NCI-H1105 treated with DMSO at 0.1 percent for 48 hours (cell line): ENCODE measurements around the gene RAB44.

Experiments used
- DNase-seq: peaks from one replicate; lab custom pipeline; 2025; lab: John Stamatoyannopoulos, UW

Gene RAB44

DNA sequence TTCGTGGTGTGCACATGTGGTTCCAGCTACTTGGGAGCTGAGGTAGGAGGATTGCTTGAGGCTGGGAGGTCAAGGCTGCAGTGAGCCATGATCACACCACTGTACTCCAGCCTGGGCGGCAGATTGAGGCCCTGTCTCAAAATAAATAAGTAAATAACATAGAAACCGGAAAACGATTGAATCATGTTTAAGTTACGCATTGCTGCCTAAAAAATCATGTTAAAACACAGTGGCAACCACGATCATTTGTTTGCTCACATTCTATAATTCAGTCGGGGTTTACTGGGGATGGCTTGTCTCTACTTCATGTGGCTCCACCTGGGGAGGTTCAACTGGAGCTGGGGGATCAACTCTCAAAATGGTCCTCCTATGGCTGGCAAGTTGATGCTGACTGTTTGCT, 27.4 kb upstream of the RAB44 start:
- DNase-seq = no peak

- DNase-seq = no peak
These were observed 25.8 kb upstream of the RAB44 start for GRCh38 chr6:36671687-36672375.

DNA sequence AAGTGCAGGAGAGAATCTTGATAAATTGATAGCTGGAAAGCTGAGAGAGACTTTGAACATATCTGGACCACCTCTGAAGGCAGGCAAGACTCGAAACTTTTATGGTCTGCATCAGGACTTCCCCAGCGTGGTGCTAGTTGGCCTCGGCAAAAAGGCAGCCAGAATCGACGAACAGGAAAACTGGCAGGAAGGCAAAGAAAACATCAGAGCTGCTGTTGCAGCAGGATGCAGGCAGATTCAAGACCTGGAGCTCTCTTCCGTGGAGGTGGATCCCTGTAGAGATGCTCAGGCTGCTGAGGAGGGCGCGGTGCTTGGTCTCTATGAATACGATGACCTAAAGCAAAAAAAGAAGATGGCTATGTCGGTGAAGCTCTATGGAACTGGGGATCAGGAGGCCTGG, 23.7 kb upstream of the RAB44 start:
- DNase-seq = no peak

DNA sequence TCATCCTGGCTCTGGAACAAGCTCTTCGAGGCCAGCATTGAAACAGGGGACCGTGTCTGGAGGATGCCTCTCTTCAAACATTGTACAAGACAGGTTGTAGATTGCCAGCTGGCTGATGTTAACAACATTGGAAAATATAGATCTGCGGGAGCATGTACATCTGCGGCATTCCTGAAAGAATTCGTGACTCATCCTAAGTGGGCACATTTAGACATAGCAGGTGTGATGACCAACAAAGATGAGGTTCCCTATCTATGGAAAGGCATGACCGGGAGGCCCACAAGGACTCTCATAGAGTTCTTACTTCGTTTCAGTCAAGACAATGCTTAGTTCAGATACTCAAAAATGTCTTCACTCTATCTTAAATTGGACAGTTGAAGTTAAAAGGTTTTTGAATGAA, 22.7 kb upstream of the RAB44 start:
- DNase-seq = no peak

- peak; percentile 48 for DNase-seq
These were observed 21.2 kb upstream of the RAB44 start for GRCh38 chr6:36676141-36677058.

GRCh38 chr6:36677059-36677749, 20.4 kb upstream of the RAB44 start:
- DNase-seq = peak; percentile 59

- DNase-seq = no peak
These were observed 19.7 kb upstream of the RAB44 start for GRCh38 chr6:36677753-36678487.

DNA sequence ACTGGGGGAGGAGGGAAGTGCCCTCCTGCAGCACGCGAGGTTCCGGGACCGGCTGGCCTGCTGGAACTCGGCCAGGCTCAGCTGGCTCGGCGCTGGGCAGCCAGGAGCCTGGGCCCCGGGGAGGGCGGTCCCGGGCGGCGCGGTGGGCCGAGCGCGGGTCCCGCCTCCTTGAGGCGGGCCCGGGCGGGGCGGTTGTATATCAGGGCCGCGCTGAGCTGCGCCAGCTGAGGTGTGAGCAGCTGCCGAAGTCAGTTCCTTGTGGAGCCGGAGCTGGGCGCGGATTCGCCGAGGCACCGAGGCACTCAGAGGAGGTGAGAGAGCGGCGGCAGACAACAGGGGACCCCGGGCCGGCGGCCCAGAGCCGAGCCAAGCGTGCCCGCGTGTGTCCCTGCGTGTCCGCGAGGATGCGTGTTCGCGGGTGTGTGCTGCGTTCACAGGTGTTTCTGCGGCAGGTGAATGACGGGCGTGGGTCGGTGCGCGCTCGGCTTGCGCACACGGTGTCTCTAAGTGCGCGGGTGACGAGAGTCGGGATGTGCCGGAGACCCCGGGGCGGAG, 19.1 kb upstream of the RAB44 start, which contains the start of gene CDKN1A:
Gene CDKN1A, plus strand, starts transcription at position 227 of the 555 bp plus-strand sequence. CDS start 5,388 bp downstream, outside the sequence.
- peak; percentile 90 for DNase-seq

DNA sequence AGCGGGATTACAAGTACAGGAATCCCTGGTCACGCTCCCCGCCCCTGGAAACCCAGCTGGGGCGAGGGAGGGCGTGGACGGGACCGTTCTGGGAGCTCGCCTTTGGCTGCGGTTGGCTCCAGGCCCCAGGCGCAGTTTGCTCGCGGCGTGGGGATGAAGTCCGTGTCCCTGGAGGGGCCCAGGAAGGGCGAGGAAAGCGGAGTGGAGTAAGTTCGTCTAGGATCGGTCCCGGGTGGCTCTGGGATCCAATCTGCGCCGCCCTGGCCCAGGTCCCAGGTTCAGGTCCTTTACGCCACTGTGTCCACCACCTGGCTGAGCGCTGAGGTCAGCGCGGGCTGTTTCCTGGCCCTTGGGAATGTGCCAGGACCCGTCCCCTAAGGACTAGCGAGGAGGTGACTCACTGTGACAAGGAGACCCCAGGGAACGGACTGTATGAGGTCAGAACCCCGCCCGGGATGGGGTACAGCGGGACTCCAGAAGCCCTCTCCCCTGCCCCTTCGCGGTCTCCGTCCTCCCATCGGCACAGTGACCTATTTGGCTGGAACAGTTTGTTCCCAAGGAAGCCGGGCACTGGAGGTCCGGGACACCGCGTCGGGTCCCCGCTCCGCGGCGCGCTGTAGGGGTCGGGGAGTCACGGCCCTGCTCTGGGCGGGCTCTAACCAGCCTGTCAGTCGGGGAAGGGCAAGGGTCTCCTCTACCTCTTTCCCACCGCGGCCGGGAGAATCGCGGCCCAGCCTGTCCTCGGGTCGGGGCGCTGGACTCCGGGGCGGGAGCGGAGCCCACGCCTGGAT, 18.4 kb upstream of the RAB44 start:
- peak; percentile 28 for DNase-seq

DNA sequence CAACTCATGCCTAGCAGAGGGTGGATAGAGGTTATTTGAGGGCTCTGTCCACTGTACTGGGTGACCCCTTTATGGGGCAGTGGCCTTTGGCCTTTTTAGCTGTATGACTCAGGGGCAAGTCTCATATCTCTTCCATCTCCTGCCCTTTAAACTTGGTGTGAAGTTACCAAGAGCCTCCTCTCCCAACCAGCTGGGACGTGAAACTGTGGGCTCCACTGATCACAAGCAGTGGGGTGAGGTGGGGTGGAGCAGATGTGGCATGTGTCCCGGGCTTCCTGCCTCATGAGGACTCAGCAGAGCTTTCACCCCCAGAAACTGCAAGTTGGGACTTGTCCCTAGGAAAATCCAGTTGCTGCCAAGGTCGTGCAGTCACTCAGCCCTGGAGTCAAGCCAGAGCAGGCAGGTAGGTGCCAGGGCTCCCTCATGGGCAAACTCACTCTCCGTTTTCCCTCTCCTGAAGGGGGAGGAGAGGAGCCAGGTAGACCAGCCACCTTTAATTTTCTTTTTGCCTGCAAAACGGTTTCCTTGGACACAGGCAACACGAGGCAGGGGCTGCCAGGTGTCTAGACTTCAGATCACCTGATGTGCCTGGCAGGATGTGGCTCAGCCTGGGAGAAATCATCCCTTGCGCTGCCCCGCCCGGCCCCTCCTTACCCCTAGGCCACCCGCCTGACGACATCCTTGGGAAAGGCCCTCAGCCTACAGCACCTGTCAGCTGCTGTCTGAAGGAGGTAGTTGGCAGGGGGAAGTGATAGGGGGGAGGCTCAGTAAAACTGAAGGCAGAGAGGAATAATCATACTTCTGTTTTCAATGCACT, 15.1 kb upstream of the RAB44 start:
- DNase-seq = peak; percentile 100

DNA sequence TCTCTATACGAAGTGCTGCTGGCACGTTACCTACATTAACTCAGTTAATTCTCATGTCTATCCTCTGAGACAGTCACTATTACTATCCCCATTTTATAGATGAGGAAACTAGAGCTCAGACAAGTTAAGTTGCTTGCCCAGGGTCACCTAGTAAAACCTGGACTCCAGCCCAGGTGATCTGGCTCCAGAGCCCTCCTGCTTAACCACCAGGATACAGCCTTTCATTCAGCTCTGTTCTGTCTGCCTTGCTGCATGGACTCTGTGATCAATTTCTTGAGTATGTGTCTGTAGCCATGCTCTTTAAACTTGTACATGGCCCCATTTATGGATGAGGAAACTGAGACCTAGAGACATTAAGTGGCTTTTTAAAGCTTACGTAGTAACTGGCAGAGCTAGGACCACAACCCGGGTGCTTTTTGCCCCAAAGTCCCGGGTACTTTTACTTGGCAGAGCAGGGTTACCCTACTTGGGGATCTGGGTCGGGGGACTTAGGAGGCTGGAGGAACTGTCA, 14.4 kb upstream of the RAB44 start:
- no peak for DNase-seq

DNA sequence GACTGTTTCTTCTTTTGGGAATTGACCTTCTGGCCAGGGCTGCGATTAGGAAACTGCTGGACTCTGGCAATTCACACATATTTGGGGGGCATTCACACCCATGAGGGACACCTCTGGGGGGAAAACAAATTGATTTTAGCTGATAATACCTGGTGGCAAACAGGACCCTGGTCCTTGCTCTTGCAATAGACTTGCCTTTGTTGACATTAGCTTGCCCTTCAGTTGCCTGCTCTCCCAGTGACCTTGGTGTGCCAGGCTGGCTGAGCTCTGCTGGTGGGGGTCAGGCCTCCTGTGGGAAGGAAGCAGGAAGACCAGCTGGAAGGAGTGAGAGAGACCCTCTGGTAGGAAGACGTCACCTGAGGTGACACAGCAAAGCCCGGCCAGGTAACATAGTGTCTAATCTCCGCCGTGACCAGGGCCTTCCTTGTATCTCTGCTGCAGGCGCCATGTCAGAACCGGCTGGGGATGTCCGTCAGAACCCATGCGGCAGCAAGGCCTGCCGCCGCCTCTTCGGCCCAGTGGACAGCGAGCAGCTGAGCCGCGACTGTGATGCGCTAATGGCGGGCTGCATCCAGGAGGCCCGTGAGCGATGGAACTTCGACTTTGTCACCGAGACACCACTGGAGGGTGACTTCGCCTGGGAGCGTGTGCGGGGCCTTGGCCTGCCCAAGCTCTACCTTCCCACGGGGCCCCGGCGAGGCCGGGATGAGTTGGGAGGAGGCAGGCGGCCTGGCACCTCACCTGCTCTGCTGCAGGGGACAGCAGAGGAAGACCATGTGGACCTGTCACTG, 13.8 kb upstream of the RAB44 start:
- no peak for DNase-seq

GRCh38 chr6:36684447-36684812, 13.2 kb upstream of the RAB44 start:
- DNase-seq = no peak

GRCh38 chr6:36685166-36685924, 12.3 kb upstream of the RAB44 start:
- no peak for DNase-seq

DNA sequence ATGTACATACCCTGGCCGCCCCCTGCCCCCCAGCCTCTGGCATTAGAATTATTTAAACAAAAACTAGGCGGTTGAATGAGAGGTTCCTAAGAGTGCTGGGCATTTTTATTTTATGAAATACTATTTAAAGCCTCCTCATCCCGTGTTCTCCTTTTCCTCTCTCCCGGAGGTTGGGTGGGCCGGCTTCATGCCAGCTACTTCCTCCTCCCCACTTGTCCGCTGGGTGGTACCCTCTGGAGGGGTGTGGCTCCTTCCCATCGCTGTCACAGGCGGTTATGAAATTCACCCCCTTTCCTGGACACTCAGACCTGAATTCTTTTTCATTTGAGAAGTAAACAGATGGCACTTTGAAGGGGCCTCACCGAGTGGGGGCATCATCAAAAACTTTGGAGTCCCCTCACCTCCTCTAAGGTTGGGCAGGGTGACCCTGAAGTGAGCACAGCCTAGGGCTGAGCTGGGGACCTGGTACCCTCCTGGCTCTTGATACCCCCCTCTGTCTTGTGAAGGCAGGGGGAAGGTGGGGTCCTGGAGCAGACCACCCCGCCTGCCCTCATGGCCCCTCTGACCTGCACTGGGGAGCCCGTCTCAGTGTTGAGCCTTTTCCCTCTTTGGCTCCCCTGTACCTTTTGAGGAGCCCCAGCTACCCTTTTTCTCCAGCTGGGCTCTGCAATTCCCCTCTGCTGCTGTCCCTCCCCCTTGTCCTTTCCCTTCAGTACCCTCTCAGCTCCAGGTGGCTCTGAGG, 11.5 kb upstream of the RAB44 start:
- DNase-seq = no peak

- DNase-seq = no peak
These were observed 10.7 kb upstream of the RAB44 start for GRCh38 chr6:36686668-36687513.
